OCI-LY3 (cell line): ENCODE data around the gene UBE2K.

Experiments used
- H2AFZ ChIP-seq: fragments of 200-600, 300-600 bp; shearing (Covaris generic); 2 replicates; pipeline ENCODE4 v1.6.0; 2014; ENCODE audit warnings: antibody characterized with exemption, low read depth, low read length
- H3K27ac ChIP-seq: fragments of 200-600, 300-600 bp; sonication (generic); 2 replicates; pipeline ENCODE4 v1.5.1; 2014; ENCODE audit warnings: mild to moderate bottlenecking, low read length, moderate library complexity, mixed read lengths
- H3K27me3 ChIP-seq: fragments of 200-600, 300-600 bp; sonication (generic); 2 replicates; pipeline ENCODE4 v1.6.1; 2014; ENCODE audit warnings: low read depth, low read length, mixed read lengths
- H3K36me3 ChIP-seq: fragments of 200-600, 300-600 bp; sonication (generic); replicated peaks from 2 replicates; pipeline ENCODE3; 2014; ENCODE audit warnings: low read depth, low read length, mixed read lengths
- H3K4me1 ChIP-seq: fragments of 300-600, 200-600 bp; sonication (generic); 2 replicates; pipeline ENCODE4 v1.6.1; 2014; ENCODE audit warnings: low read length, mixed read lengths
- H3K4me2 ChIP-seq: fragments of 200-600, 300-600 bp; sonication (generic); 2 replicates; pipeline ENCODE4 v1.6.1; 2014; ENCODE audit warnings: low read length, mixed read lengths
- H3K4me3 ChIP-seq: fragments of 300-600, 200-600 bp; sonication (generic); 2 replicates; pipeline ENCODE4 v1.5.1; 2014; ENCODE audit warnings: antibody characterized with exemption, mild to moderate bottlenecking, low read length, moderate library complexity
- H3K79me2 ChIP-seq: fragments of 300-600, 200-600 bp; shearing (Covaris generic); 2 replicates; pipeline ENCODE4 v1.6.1; 2014; ENCODE audit warnings: mild to moderate bottlenecking, low read length, mixed read lengths
- H3K9ac ChIP-seq: fragments of 300-600, 200-600 bp; shearing (Covaris generic); 2 replicates; pipeline ENCODE4 v1.6.0; 2014; ENCODE audit warnings: mild to moderate bottlenecking, low read length, moderate library complexity
- H3K9me3 ChIP-seq: fragments of 200-600, 300-600 bp; shearing (Covaris generic); 2 replicates; pipeline ENCODE4 v1.6.1; 2014; ENCODE audit warnings: low read length, mixed read lengths; ENCODE audit not compliant: insufficient read depth
- H4K20me1 ChIP-seq: fragments of 200-600, 300-600 bp; sonication (generic); 2 replicates; pipeline ENCODE4 v1.6.1; 2016; ENCODE audit warnings: low read length, mixed read lengths; ENCODE audit not compliant: insufficient read depth
- CTCF ChIP-seq: fragments of 200-600, 300-600 bp; sonication (generic); IDR thresholded peaks from 2 replicates; pipeline ENCODE4 v1.5.1; 2014; ENCODE audit warnings: antibody characterized with exemption, low read length, low read depth
- EZH2phosphoT487 ChIP-seq: fragments of 200-600 bp; shearing (Covaris generic); IDR thresholded peaks from 2 replicates; pipeline ENCODE4 v1.6.1; 2018; ENCODE audit warnings: antibody characterized with exemption, mixed run types, low read depth

UBE2K gene

GRCh38 chr4:39706334-39706733, 8.4 kb downstream of the UBE2K start:
- Histone ChIP-seq H3K36me3 (peaks cover 17% of the 10 kb centered on the region), H4K20me1 (peaks cover 47% of the 10 kb centered on the region), H3K9ac (no peak overlapping the region), H3K4me1 (peaks cover 17% of the 10 kb centered on the region), H2AFZ (no peak overlapping the region), H3K27me3 (no peaks in the 10 kb centered on the region), H3K9me3 (no peaks in the 10 kb centered on the region), H3K4me3 (no peak overlapping the region), H3K27ac (no peak overlapping the region), H3K79me2 (peaks cover 100% of the 10 kb centered on the region), H3K4me2 (no peak overlapping the region)
- TF ChIP-seq EZH2phosphoT487: no peak
- TF ChIP-seq CTCF: no peak

GRCh38 chr4:39706741-39707511, 9.0 kb downstream of the UBE2K start:
- H3K4me1 ChIP-seq: peaks cover 20% of the 10 kb centered on the region
- TF ChIP-seq EZH2phosphoT487: no peak
- no peak for TF ChIP-seq CTCF
- no peaks in the 10 kb centered on the region for H3K27me3 ChIP-seq
- peaks cover 100% of the 10 kb centered on the region for H3K79me2 ChIP-seq
- H3K27ac ChIP-seq: no peak overlapping the region
- H3K36me3 ChIP-seq: peaks cover 17% of the 10 kb centered on the region
- H3K4me2 ChIP-seq: no peak overlapping the region
- no peak overlapping the region for H3K4me3 ChIP-seq
- no peak overlapping the region for H3K9ac ChIP-seq
- H2AFZ ChIP-seq: no peak overlapping the region
- H4K20me1 ChIP-seq: peaks cover 50% of the 10 kb centered on the region
- H3K9me3 ChIP-seq: no peaks in the 10 kb centered on the region

- TF ChIP-seq CTCF: no peak
- TF ChIP-seq EZH2phosphoT487: no peak
- Histone ChIP-seq H4K20me1 (peaks cover 66% of the 10 kb centered on the region), H3K9ac (no peak overlapping the region), H3K36me3 (peaks cover 7% of the 10 kb centered on the region), H3K27me3 (no peaks in the 10 kb centered on the region), H2AFZ (no peak overlapping the region), H3K9me3 (no peaks in the 10 kb centered on the region), H3K79me2 (peaks cover 99% of the 10 kb centered on the region), H3K4me1 (peaks cover 33% of the 10 kb centered on the region), H3K4me2 (no peak overlapping the region), H3K4me3 (no peak overlapping the region), H3K27ac (no peak overlapping the region)
These were observed 12.4 kb downstream of the UBE2K start for GRCh38 chr4:39710098-39710896.

GRCh38 chr4:39712819-39713607, 15.1 kb downstream of the UBE2K start:
- Histone ChIP-seq H4K20me1 (peaks cover 50% of the 10 kb centered on the region), H3K9ac (no peak overlapping the region), H3K4me3 (no peak overlapping the region), H3K27me3 (no peaks in the 10 kb centered on the region), H3K27ac (no peak overlapping the region), H3K79me2 (peaks cover 96% of the 10 kb centered on the region), H2AFZ (no peak overlapping the region), H3K9me3 (no peaks in the 10 kb centered on the region), H3K36me3 (peaks cover 5% of the 10 kb centered on the region), H3K4me2 (no peak overlapping the region), H3K4me1 (peaks cover 33% of the 10 kb centered on the region)
- no peak for TF ChIP-seq CTCF
- no peak for TF ChIP-seq EZH2phosphoT487
